GM19438 (cell line): ENCODE measurements around the gene TSHZ3.

Experiments
- ATAC-seq: cut with Tn5 transposase; IDR thresholded peaks from one replicate; pipeline ENCODE4 v1.9.1; 2021; ENCODE audit warnings: low read depth; ENCODE audit not compliant: unreplicated experiment

TSHZ3 gene

DNA sequence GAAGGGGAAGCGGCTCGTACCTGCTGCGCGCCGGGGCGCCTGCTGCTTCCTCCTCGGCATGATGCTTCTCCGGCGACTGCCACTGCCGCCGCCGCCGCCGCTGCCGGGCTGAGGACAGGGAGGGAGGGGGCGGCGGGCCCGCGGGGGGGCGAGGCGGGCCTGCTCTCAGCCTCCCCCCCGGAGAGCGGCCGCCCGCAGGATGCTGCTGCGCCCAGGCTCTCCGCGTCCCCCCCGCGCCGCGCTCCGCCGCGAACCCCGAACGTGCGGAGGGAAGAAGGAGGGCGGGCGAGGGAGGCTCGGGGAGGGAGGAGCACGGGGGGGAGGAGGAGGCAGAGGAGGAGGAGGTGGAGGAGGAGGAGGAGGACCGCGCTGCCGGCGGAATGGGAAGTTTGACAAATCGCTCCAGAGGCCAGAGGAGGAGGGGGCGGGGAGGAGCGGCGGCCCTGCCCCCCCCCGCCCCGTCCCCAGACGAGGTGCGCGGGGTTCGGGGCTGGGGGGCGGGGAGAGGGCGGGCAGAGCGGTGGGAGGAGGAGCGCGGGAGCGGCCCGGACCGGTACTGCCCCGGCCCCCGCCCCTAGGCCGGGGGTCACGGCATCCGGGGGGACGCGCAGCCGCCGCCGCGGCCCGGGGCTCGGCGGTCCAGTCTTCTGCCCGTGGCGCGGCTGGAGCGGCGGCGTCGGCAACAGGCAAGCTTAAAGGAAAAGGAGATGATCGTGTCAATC, at the start of gene TSHZ3:
Gene TSHZ3, minus strand, starts transcription at position 277 of the 722 bp plus-strand sequence. Its CDS starts 217 bp downstream, at position 60.
- no peak for ATAC-seq

- ATAC-seq, result no peak
Measured at GRCh38 chr19:31397308-31397707, 48.1 kb upstream of the TSHZ3 start.

GRCh38 chr19:31392464-31392863, 43.2 kb upstream of the TSHZ3 start:
- no peak for ATAC-seq

- no peak for ATAC-seq
Measured at GRCh38 chr19:31391518-31391917, 42.3 kb upstream of the TSHZ3 start.

GRCh38 chr19:31390711-31391110, 41.5 kb upstream of the TSHZ3 start:
- no peak for ATAC-seq

DNA sequence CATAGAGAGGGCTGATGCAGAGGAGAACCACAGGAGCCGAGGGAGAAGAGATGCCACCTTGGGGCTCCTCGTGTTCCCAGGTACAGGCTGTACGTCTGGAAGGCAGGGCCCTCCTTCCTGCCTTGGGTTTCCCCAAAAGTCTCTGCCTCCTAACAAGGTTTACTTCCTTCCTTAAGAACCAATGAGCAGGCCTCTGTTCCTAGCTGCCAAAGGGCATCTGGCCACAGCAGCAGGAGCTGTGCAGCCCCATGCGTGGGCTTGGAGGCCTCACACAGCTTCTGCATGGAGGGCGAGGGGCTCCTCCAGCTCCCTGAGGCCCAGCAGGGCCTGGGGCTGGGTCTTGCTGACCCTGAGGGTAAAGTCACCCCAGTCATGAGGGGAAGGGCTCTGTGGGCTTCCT, 40.6 kb upstream of the TSHZ3 start:
- no peak for ATAC-seq

DNA sequence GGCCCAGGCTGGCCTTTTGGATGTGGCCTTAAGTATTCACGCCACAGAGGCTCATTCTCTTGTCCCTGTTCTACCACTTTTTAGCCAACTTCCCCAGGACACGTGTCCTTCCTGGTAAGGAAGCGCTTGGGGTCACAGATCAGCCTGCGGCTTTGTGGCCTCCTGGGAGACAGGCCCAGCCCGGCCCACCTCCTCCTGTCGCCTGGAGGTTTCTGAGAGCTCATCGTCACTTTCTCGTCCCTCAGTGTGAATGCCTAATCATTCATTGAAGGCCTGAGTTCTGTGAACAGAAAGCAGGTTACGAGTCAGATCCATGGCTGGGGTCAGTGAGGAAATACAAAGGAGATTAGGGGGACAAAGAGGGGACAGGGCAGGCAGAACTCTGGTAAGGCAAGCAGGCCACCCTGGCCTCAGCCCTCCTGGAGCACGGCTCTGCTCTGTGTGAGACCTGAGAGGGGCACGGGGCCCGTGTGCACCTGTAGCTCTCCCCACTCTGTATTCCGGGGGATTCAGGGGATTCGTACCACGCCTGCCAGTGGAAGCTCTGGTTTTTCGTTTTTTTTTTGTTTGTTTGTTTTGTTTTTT, 38.6 kb upstream of the TSHZ3 start:
- no peak for ATAC-seq

- no peak for ATAC-seq
Measured at GRCh38 chr19:31386806-31387205, 37.6 kb upstream of the TSHZ3 start.

DNA sequence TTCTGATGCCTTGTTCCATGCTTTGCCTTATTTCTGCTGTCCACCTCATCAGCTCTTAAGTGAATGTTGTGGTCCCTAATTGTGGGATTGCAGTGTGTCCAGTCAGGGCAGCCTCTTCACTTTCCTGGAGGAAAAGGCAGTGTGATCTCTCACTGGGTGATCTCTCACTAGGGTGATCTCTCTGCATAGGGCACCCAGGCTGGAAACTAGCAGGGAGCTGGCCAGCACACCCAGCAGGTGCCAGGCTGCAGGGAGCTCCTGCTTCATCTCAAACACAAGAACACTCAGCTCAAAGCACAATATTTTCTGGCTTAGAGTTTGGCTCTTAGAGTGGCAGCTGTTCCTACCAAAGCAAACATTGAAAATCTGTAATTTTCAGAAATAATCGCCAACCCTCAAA, 36.5 kb upstream of the TSHZ3 start:
- ATAC-seq, result no peak

DNA sequence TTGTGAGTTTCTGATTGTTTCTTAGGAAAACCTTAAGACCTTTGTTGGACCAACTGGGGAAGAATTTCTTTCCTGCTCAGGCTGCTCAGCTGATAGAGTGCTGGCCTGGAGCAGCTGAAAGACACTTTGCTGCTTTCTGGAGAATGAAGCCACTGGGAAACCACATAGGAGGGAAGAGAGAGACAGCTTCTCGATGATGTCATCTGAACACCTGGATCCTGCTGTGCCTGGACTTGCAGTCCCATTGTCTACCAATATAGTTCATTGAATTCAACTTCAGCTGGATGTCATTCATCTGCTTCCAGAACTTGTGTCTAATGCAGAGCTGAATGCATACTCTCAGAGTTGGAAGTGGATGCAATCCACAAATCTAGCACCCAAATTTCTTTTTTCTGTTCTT, 34.3 kb upstream of the TSHZ3 start:
- no peak for ATAC-seq

GRCh38 chr19:31380854-31381253, 31.6 kb upstream of the TSHZ3 start:
- no peak for ATAC-seq

GRCh38 chr19:31378404-31378803, 29.2 kb upstream of the TSHZ3 start:
- no peak for ATAC-seq

DNA sequence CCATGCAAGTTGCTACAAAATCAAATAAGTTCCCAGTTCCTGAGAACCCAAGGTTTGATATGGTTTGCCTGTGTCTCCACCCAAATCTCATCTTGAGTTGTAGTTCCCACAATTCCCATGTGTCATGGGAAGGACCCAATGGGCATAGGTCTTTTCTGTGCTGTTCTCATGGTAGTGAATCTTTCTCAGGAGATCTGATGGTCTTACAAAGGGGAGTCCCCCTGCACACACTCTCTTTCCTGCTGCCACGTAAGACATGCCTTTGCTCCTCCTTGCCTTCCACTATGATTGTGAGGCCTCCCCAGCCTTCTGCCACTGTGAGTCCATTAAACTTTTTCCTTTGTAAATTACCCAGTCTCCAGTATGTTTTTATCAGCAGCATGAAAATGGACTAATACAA, 28.5 kb upstream of the TSHZ3 start:
- ATAC-seq, result no peak

- ATAC-seq, result no peak
Measured at GRCh38 chr19:31372246-31372781, 23.1 kb upstream of the TSHZ3 start.

DNA sequence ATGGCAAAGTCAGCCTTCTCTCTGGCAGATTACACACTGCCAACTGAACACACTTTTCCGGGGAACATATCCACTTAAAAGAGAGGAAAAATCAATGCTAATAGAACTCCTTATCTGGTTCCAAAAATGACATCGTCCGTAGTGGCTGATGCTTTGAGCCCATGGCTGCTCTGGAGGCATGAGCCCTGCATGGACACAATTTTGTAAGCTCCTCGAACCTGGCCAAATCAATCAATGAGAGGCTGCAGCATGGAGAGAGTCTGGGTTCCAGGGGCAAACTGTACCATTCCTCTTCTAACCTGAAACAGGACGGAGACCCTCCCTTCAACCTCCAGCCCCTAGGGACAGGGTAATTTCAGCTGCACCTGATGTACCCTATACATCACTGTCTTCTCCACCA, 21.0 kb upstream of the TSHZ3 start:
- ATAC-seq, result no peak

GRCh38 chr19:31364963-31365362, 15.7 kb upstream of the TSHZ3 start:
- no peak for ATAC-seq

- no peak for ATAC-seq
Measured at GRCh38 chr19:31361728-31362127, 12.5 kb upstream of the TSHZ3 start.

DNA sequence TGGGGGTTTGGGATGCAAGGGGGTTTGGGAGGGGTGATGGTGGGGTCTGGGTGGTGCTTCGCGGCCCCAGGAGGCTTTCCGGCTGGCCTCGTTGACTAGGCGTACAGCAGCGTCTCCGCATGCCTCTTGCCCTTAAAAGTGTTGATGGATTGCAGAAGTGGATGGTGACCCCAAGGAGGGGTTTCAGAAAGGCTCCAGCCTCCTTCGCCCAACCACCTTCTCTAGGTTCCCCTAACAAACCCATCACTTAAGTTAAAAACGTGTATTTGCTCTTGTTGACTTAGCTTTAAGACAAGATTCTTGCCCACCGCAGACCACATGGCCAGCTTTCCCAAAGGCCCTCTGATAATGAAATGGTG, 8.1 kb upstream of the TSHZ3 start:
- no peak for ATAC-seq

GRCh38 chr19:31356587-31357314, 7.5 kb upstream of the TSHZ3 start:
- ATAC-seq, result no peak

DNA sequence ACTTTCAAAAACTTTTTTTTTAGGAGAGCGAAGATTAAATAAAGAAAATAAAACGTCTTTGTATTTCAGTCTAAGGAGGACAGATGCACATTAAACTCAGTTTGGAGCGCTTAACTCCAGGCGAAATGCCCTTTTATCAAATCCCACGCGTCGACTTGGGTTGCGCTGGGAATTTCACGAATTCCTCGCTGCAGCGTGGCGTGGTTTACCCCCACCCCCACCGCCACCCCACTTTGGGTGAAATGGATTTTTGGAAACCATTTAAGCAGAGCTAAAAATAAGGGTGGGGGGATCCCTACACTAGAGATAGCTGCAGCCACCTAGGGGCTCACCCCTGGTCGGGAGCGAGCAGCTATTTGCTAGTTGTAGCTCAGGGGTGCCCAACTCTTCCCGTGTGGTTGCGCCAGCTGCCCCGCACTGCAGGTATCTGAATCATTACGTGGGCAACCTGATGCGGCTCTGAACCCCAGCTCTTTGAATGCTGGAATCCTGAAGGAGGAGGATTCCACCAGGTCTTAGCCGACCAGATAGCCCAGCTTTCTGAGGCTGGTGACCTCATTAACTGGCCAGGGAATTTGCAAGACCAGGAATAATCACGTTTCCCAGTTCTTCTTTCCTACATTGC, 6.5 kb upstream of the TSHZ3 start:
- no peak for ATAC-seq
